Measurements from ENCODE around the gene PUS10. TPM values are rescaled to one million over a fixed set of nuclear protein-coding genes. Genes with fewer than 3 reads are reported as not detected.

The PUS10 gene
- total RNA-seq, 3 donors from 2014 or later, result 8.2 to 16.2 (median 9.3) TPM

DNA sequence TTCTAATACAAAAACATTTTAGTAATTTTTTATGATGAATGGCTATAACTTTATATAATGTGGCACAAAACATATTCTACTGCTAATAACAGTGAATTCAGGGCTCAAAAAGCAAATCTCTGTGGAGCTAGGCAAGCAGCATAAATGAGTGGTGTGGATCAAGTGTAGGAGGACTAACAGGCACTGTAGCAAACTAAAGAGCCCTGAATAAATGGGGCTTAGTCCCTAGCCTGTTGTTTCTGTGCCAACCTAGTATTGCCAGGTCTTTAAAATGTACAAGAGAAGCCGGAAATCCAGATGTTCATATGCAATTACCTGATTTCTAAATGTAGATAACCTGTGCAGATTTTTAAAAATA, 118.2 kb downstream of the PUS10 start:
- H3K9me3 ChIP-seq, result no peaks in the 10 kb centered on the region
- H3K36me3 ChIP-seq, result no peaks in the 10 kb centered on the region
- H3K27me3 ChIP-seq, result no peaks in the 10 kb centered on the region
- no peak for DNase-seq (ENCODE audit: low spot score in 2 of 2)
- H3K4me1 ChIP-seq, result no peaks in the 10 kb centered on the region
- intact Hi-C loops (cut with DNase I; ENCODE audit: low total_unique reads), result no loop called here
- H3K4me3 ChIP-seq, result no peak overlapping the region
- H3K27ac ChIP-seq, result no peak overlapping the region
- TF ChIP-seq, protein P1, sequence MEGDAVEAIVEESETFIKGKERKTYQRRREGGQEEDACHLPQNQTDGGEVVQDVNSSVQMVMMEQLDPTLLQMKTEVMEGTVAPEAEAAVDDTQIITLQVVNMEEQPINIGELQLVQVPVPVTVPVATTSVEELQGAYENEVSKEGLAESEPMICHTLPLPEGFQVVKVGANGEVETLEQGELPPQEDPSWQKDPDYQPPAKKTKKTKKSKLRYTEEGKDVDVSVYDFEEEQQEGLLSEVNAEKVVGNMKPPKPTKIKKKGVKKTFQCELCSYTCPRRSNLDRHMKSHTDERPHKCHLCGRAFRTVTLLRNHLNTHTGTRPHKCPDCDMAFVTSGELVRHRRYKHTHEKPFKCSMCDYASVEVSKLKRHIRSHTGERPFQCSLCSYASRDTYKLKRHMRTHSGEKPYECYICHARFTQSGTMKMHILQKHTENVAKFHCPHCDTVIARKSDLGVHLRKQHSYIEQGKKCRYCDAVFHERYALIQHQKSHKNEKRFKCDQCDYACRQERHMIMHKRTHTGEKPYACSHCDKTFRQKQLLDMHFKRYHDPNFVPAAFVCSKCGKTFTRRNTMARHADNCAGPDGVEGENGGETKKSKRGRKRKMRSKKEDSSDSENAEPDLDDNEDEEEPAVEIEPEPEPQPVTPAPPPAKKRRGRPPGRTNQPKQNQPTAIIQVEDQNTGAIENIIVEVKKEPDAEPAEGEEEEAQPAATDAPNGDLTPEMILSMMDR (IDR thresholded peaks at IDR 0.05), result no peak
- TF ChIP-seq POLR2A (IDR thresholded peaks at IDR 0.05) (no peak), POLR2AphosphoS5 (IDR thresholded peaks at IDR 0.05) (no peak)

DNA sequence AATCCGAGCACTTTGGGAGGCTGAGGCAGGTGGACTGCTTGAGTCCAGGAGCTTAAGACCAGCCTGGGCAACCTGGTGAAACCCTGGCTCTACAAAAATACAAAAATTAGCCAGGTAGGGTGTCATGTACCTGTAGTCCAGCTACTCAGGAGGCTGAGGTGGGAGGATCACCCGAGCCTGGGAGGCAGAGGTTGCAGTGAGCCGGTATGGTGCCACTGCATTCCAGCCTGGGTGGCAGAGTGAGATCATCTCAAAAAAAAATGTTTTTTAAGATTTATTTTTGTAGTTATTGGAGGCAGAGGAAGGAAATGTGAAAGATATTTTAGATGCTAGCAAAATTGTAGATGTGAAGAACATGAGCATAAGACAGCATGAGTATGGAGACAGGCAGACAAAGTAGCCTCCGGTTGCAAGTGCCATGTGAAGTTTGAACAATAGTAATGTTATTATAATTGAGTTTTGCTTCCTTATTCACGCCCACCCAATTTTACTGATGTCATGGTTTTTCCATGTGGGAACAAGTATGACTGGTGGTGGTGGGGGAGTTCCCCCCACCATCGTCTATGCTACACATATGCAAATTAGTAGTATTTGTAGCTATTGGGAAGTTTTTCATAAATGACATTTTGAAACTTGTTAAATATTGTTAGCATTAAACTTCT, 118.7 kb downstream of the PUS10 start:
- H3K36me3 ChIP-seq, result no peaks in the 10 kb centered on the region
- no peaks in the 10 kb centered on the region for H3K9me3 ChIP-seq
- H3K27me3 ChIP-seq, result no peaks in the 10 kb centered on the region
- no peak overlapping the region for H3K27ac ChIP-seq
- DNase-seq (ENCODE audit: low spot score in 2 of 2), result no peak
- TF ChIP-seq POLR2A (IDR thresholded peaks at IDR 0.05), result no peak
- TF ChIP-seq, protein P1 (IDR thresholded peaks at IDR 0.05), result no peak
- no peak for TF ChIP-seq POLR2AphosphoS5 (IDR thresholded peaks at IDR 0.05)
- no peaks in the 10 kb centered on the region for H3K4me1 ChIP-seq
- intact Hi-C loops (cut with DNase I; ENCODE audit: low total_unique reads), result no loop called here
- H3K4me3 ChIP-seq, result no peak overlapping the region

DNA sequence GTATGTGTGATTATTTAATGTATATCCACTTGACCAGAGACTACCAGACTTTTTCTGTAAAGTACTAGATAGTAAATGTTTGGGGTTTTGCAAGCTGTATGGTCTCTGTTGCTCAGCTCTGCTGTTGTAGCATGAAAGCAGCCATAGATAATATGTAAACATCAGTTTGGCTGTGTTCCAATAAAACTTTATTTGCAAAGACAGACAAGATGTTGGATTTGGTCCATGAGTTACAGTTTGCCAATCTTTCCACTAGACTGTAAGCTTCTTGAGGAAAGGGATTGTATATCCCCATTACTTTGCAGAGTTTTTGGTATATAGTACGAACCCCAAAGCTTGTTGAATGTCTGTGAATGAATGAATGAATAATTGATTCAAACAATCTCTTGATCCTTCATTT, 119.5 kb downstream of the PUS10 start:
- no peaks in the 10 kb centered on the region for H3K36me3 ChIP-seq
- intact Hi-C loops (cut with DNase I; ENCODE audit: low total_unique reads), result no loop called here
- no peaks in the 10 kb centered on the region for H3K27me3 ChIP-seq

More for the DNA sequence above, 119.5 kb downstream of the PUS10 start:
- no peak overlapping the region for H3K27ac ChIP-seq
- TF ChIP-seq POLR2A (IDR thresholded peaks at IDR 0.05) (no peak), POLR2AphosphoS5 (IDR thresholded peaks at IDR 0.05) (no peak)
- TF ChIP-seq, protein P1 (IDR thresholded peaks at IDR 0.05), result no peak
- no peak overlapping the region for H3K4me3 ChIP-seq
- no peak for DNase-seq (ENCODE audit: low spot score in 2 of 2)
- H3K4me1 ChIP-seq, result no peaks in the 10 kb centered on the region
- H3K9me3 ChIP-seq, result no peaks in the 10 kb centered on the region

Other genes starting within 250 kb of the PUS10 start
- 10 to 100 TPM; 17.0 to 49.0 (median 21.1) TPM for gene REL, start 136.7 kb downstream of the PUS10 start, total RNA-seq
- 10 to 100 TPM; 25.1 to 58.2 (median 31.5) TPM for gene PEX13, start 535 bp downstream of the PUS10 start, total RNA-seq
- gene SANBR, start 47.6 kb upstream of the PUS10 start, total RNA-seq, result 10 to 100 TPM in 1 of 3 donors, 1 to 10 TPM in 2; 7.0 to 16.8 (median 9.2) TPM
- 10 to 100 TPM; 15.7 to 40.5 (median 19.8) TPM for gene C2orf74, start 143.9 kb upstream of the PUS10 start, total RNA-seq